GM18520 (cell line): Measurements from ENCODE around the gene TMC8.
"Not testable (repeated sequence)": the region's sequence is repeated elsewhere in the genome, so short reads cannot be mapped to it uniquely, and the experiment has no call there.

Experiments
- ATAC-seq: cut with Tn5 transposase; IDR thresholded peaks from one replicate; pipeline ENCODE4 v1.9.1; 2021; ENCODE audit not compliant: unreplicated experiment

The TMC8 gene

DNA sequence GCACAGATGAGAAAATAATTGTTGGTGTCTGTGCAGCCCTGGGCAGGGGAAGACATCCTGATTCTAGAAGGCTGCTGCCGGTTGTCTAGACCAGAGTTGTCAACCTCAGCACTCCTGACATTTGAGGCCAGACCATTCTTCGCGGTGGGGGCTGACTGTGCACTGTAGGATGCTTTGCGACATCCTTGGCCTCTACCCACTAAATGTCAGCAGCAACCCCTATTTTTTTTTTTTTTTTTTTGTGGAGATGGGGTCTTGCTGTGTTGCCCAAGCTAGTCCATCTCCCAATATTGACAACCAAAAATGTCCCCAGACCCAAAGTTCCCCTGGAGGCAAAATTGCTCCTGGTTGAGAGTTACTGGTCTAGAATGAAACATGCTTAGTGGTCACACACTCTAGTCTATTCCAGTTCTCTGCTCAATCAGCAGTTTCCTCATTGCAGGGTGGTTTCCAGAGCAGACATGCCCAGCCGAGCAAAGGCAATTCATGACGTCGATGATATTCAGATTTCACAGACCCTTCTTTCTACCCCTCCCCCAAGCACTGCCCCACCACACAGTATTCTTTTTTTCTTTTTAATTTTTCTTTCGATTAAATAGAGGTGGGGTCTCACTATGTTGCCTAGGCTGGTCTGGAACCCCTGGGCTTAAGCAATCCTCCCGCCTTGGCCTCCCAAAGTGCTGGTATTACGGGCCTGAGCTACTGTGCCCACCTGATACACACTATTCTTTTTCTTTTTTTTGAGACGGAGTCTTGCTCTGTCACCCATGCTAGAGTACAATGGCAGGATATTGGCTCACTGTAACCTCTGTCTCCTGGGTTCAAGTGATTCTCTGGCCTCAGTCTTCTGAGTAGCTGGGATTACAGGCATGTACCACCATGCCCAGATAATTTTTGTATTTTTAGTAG lies 24.6 kb downstream of the TMC8 start:
- peak; percentile 54 for ATAC-seq

GRCh38 chr17:78159575-78160158 lies 29.1 kb downstream of the TMC8 start:
- no peak for ATAC-seq

DNA sequence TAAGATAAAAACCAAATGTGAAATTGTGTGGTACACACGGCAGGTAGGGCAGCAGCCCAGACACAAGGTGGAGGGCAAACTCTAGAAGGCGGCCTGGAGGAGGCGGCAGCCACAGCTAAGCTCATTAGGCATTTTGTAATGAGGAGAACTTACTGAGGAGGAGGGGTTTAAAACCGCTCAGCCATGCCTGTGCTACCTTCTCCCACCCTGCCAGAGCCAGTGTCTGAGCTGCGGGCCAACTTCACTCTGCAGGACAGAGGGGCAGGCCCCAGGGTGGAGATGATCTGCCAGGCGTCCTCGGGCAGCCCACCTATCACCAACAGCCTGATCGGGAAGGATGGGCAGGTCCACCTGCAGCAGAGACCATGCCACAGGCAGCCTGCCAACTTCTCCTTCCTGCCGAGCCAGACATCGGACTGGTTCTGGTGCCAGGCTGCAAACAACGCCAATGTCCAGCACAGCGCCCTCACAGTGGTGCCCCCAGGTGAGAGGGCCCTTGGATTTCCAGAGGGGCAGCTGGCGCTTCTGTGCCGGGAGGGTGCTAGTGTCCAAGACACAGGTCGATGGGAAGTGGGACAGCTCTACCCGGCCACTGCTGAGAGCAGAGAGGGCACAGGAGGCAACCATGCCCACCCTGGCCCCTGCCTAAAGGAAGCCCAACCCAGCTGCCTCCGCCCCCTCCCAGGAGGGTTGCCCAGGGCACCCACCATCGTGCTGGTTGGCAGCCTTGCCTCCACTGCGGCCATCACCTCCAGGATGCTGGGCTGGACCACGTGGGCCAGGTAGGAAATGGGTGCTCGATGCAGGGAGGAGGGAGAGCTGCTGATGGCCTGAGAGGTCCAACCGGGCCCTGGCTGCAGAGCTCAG lies 33.5 kb downstream of the TMC8 start:
- ATAC-seq, result no peak

GRCh38 chr17:78164748-78165607 lies 34.4 kb downstream of the TMC8 start:
- ATAC-seq, result no peak

DNA sequence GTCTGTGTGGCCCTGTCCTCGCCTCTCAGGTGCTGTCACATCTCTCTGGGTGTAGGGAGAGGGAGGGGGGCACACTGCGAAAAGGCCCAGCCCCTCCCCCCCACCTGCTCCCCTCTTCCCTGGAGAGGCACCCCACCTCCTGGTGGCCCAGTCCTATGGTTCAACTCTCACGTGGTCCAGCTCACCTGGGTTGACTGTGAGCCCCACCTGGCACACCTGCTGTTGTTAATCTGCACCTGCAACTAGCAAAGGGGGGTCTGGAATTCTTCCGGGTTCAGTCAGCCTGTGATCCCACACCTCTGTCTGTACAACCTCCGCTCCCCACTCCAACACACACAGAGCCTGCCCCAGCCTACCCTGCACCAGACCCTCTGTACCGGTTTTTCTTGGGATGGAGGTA lies 35.8 kb downstream of the TMC8 start:
- no peak for ATAC-seq

DNA sequence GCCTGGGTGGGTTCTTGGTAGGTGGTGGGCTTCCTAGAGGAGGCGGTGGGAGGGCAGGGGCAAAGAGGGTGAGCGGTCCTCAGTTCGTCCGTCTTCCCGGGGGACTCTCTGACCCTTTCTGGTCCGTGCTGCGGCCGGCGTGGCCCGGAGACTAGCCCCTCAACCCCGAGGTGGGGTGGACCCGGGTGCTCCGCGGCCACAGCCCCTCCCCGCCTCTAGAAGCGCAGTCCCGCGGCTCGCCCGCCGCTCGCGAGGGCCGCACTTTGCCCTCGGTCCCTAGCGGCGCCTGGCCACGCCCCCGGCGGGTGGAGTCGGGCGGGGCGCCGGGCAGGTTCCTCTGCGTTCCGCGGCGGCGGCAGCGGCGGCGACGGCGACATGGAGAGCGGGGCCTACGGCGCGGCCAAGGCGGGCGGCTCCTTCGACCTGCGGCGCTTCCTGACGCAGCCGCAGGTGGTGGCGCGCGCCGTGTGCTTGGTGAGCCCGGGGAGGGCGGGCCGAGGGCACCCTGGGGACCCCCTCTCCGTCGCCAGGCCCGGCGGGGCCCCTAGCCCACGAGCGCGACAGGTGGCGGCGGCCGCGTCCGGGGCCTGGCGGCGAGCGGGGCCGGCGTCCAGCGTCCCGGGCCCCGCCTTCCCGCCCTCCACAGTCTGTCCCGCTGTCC lies 37.8 kb downstream of the TMC8 start, which contains the start of gene SYNGR2:
SYNGR2 (plus strand) TSS at position 340 of the 661 bp plus-strand sequence; CDS start at position 376, 36 bp downstream.
- ATAC-seq, result peak; percentile 40

DNA sequence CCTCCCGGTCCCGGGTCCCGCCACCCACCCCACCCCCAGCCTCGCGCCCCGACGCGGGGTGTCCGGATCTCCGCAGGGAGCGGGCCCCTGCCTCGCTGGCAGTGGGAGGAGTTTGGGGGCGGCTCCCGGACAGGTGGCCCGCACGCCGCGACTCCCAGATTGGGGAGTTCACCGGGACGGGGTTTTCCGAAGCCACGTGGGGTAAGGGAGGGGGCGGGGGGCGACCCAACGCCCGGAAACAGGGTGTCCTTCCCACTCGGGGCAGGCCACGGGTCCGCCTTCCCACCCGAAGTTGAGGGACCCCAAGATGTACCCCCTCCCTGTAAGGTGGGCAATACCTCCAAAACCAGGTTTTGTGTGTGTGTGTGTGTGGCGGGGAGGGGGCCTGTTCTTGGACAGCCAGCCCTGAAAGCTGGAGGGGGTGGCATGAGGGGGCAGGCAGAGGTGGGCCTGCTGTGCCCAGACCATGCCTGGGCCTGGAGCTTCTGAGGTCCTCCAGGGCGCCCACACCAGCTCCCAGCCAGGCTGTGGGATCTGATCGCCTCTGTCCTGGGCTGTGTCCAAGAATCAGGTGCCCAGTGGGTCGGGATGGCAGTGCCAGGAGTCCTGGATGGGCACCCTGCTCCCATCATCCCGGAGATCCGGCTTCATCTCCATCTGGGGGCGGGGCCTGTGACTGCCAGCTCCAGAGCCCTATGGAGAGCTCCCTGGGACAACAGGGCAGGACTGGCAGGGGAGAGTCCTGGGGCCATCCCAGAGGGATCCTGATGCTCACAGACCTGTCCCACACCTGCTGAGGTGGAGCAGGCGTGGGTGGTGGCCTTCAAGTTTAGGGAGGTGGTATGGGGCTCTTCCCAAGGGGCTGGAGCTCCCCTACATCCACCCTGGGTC lies 38.6 kb downstream of the TMC8 start:
- ATAC-seq, result peak; percentile 17

GRCh38 chr17:78170692-78171590 lies 40.4 kb downstream of the TMC8 start:
- no peak for ATAC-seq

DNA sequence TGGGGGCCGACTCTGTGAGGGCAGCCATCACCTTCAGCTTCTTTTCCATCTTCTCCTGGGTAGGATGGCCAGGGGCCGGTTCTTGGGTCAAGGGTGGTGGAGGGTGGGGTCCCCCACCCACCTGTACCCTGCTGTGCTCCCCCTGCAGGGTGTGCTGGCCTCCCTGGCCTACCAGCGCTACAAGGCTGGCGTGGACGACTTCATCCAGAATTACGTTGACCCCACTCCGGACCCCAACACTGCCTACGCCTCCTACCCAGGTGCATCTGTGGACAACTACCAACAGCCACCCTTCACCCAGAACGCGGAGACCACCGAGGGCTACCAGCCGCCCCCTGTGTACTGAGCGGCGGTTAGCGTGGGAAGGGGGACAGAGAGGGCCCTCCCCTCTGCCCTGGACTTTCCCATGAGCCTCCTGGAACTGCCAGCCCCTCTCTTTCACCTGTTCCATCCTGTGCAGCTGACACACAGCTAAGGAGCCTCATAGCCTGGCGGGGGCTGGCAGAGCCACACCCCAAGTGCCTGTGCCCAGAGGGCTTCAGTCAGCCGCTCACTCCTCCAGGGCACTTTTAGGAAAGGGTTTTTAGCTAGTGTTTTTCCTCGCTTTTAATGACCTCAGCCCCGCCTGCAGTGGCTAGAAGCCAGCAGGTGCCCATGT lies 41.1 kb downstream of the TMC8 start:
- not testable (repeated sequence) for ATAC-seq

DNA sequence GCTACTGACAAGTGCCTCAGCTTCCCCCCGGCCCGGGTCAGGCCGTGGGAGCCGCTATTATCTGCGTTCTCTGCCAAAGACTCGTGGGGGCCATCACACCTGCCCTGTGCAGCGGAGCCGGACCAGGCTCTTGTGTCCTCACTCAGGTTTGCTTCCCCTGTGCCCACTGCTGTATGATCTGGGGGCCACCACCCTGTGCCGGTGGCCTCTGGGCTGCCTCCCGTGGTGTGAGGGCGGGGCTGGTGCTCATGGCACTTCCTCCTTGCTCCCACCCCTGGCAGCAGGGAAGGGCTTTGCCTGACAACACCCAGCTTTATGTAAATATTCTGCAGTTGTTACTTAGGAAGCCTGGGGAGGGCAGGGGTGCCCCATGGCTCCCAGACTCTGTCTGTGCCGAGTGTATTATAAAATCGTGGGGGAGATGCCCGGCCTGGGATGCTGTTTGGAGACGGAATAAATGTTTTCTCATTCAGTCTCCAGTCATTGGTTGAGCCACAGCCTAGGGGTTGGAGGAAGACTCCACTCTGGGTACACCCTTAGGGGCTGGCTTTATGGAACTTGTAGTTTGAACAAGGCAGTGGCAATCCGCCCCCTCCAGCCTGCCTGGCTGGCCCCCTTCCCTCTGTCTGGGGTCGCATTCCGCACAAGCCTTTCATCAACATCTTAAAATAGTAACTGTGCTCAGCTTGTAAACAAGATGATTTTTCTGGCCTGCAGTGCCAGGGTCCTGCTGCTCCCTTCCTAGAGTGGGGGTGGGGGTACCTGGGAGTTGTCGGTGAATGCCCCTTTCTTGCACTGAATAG lies 41.9 kb downstream of the TMC8 start:
- no peak for ATAC-seq

GRCh38 chr17:78173097-78173715 lies 42.6 kb downstream of the TMC8 start:
- ATAC-seq, result no peak

DNA sequence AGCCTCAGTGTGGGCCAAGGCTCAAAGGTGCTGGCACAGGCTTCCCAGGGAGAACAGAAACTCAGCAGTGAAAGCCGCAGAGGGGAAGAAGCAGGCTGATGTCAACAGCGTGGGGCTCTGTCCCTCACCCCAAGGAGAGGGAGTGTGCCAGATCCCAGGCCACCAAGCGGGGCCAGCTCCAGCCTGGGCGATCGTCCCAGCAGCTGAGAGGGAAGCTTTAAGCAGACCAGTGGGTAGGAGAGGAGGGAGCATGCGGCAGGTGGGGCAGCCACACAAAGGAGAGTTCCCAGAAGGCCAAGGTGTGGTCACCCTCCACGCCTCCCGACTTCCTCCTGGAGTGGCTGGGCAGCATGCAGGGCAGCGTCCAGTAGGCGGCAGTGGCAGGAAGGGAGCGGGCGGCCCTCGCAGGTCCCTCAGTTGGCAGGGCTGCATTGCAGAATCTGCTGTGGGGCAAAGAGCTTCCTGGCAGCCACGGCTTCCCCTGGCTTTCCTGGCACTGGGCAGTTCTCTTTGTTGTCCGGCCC lies 43.8 kb downstream of the TMC8 start:
- ATAC-seq, result no peak

DNA sequence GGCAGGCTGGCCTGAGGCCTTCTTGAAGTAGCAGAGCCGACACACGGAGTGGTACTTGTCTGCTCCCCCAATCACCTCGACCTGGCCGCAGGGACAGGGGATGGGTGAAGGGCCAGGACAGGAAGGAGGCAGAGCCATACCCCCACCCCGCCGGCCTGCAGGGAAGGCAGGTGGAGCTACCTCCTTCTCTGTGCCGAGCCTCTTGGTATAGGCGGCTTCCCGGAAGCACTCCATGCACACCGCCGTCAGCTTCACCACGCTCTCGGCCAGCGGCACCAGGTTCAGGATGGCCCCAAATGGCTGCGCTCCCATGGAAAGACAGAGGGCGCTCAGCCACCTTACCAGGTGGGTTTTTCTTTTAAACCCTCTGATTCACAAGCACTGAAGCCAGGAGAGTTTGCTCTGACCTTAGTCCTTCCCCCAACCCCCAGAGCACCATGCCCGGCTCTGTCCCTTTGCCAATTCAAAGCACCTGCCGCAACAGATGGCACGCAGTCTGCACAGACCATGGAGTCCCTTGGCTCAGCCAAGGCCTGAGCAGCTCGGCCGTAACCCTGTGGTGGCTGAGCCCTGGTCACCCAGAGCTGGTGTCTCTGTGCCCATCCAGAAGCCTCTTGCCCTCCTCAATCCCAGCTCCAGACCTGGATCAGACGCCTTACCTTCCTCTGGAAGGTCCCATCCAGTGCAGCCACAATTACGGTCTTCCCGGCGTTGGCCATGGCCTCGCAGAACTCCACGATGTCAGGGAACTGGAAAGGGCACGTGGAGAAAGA lies 44.5 kb downstream of the TMC8 start:
- no peak for ATAC-seq

- no peak for ATAC-seq
These were observed 45.0 kb downstream of the TMC8 start for GRCh38 chr17:78175643-78175981.

GRCh38 chr17:78176548-78177025 lies 46.0 kb downstream of the TMC8 start:
- no peak for ATAC-seq
